ENCODE measurements around the gene CYP46A1.

DNA sequence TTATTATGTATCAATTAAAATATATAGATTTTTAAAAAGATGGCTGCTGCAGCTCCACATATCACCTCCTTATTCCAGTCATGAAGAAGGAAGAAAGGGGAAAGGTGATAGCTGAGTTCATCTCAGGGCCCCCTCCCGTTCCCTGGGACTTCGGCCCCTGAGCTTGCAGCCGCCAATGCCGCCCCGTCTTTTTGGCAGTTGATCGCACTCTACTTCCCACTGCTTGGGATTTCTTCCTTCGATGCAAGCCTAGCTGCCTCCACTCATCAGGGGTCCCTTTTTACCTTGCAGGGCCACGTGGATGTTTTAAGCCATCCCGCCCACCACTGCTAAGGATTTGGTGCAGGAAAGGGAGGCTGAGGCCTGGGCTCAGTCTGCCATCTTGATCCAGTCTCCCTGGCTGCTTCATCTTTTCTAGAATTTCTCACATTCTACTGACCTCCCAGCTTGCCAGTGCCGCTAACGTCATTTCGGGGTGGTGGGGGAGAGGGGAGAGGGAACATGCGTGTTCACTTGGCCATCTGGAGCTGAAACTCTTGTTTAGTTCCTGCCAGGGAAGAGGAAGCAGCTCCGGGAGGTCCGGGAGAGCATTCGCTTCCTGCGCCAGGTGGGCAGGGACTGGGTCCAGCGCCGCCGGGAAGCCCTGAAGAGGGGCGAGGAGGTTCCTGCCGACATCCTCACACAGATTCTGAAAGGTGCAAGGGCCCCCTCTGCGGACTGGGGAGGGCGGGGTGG lies 31.3 kb downstream of the CYP46A1 start:
- no peak for TF ChIP-seq POLR2AphosphoS5 (IDR thresholded peaks at IDR 0.05; ENCODE audit: low read depth, low read length)
- TF ChIP-seq, protein P1, sequence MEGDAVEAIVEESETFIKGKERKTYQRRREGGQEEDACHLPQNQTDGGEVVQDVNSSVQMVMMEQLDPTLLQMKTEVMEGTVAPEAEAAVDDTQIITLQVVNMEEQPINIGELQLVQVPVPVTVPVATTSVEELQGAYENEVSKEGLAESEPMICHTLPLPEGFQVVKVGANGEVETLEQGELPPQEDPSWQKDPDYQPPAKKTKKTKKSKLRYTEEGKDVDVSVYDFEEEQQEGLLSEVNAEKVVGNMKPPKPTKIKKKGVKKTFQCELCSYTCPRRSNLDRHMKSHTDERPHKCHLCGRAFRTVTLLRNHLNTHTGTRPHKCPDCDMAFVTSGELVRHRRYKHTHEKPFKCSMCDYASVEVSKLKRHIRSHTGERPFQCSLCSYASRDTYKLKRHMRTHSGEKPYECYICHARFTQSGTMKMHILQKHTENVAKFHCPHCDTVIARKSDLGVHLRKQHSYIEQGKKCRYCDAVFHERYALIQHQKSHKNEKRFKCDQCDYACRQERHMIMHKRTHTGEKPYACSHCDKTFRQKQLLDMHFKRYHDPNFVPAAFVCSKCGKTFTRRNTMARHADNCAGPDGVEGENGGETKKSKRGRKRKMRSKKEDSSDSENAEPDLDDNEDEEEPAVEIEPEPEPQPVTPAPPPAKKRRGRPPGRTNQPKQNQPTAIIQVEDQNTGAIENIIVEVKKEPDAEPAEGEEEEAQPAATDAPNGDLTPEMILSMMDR (IDR thresholded peaks at IDR 0.05) = no peak
- TF ChIP-seq, protein P2, sequence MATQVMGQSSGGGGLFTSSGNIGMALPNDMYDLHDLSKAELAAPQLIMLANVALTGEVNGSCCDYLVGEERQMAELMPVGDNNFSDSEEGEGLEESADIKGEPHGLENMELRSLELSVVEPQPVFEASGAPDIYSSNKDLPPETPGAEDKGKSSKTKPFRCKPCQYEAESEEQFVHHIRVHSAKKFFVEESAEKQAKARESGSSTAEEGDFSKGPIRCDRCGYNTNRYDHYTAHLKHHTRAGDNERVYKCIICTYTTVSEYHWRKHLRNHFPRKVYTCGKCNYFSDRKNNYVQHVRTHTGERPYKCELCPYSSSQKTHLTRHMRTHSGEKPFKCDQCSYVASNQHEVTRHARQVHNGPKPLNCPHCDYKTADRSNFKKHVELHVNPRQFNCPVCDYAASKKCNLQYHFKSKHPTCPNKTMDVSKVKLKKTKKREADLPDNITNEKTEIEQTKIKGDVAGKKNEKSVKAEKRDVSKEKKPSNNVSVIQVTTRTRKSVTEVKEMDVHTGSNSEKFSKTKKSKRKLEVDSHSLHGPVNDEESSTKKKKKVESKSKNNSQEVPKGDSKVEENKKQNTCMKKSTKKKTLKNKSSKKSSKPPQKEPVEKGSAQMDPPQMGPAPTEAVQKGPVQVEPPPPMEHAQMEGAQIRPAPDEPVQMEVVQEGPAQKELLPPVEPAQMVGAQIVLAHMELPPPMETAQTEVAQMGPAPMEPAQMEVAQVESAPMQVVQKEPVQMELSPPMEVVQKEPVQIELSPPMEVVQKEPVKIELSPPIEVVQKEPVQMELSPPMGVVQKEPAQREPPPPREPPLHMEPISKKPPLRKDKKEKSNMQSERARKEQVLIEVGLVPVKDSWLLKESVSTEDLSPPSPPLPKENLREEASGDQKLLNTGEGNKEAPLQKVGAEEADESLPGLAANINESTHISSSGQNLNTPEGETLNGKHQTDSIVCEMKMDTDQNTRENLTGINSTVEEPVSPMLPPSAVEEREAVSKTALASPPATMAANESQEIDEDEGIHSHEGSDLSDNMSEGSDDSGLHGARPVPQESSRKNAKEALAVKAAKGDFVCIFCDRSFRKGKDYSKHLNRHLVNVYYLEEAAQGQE (IDR thresholded peaks at IDR 0.05; ENCODE audit: insufficient read depth in 1 of 2, low read depth in 2 of 2, low read length in 1 of 2) = no peak

Data from Panc1 (cell line).